WTC11 (cell line): ENCODE measurements around the gene ATXN10. TPM values are rescaled to one million over a fixed set of nuclear protein-coding genes. Genes with fewer than 3 reads are reported as not detected.

Experiments
- ATAC-seq: fragments of 200-7000 bp; cut with Tn5 transposase; 2 replicates; pipeline ENCODE4 v1.10.0; 2021; ENCODE audit warnings: mild to moderate bottlenecking, moderate library complexity
- CTCF ChIA-PET: fragments of 300-600 bp; sonication (Branson Sonifier 250); formaldehyde crosslinking; loops from one replicate; lab custom pipeline; 2021; ENCODE audit warnings: antibody characterized with exemption; lab: Charles Lee
- POLR2A ChIA-PET: fragments of 350-600 bp; sonication (Branson Sonifier 250); formaldehyde crosslinking; loops from one replicate; lab custom pipeline; 2021; ENCODE audit warnings: antibody characterized with exemption; lab: Charles Lee
- DNase-seq: peaks from one replicate; pipeline ENCODE4 v3.0.0; 2021; ENCODE audit warnings: low spot score
- H3K27ac Mint-ChIP-seq: 2 replicates; pipeline ENCODE4 v1.8.0; 2021; ENCODE audit warnings: mixed read lengths
- H3K27me3 Mint-ChIP-seq: 2 replicates; pipeline ENCODE4 v1.8.0; 2021; ENCODE audit warnings: low read depth, mild to moderate bottlenecking, moderate library complexity, mixed read lengths
- H3K36me3 Mint-ChIP-seq: 2 replicates; pipeline ENCODE4 v1.8.0; 2021; ENCODE audit warnings: mixed read lengths
- H3K4me1 Mint-ChIP-seq: 2 replicates; pipeline ENCODE4 v1.8.0; 2022; ENCODE audit warnings: mixed read lengths
- H3K4me3 Mint-ChIP-seq: 2 replicates; pipeline ENCODE4 v1.8.0; 2021; ENCODE audit warnings: mild to moderate bottlenecking, moderate library complexity, mixed read lengths
- H3K9me3 Mint-ChIP-seq: 2 replicates; pipeline ENCODE4 v1.8.0; 2021; ENCODE audit warnings: mixed read lengths
- E2F1 ChIP-seq: sonication (generic); formaldehyde crosslinking; IDR thresholded peaks from 2 replicates; pipeline ENCODE4 v1.8.0; 2022; ENCODE audit warnings: mild to moderate bottlenecking, missing genetic modification reagents
- FOXJ3 ChIP-seq: sonication (generic); formaldehyde crosslinking; IDR thresholded peaks from 2 replicates; pipeline ENCODE4 v1.9.0; 2021; ENCODE audit warnings: missing genetic modification reagents, mild to moderate bottlenecking, borderline replicate concordance
- FOXK1 ChIP-seq: sonication (generic); formaldehyde crosslinking; IDR thresholded peaks from 2 replicates; pipeline ENCODE4 v1.8.0; 2022; ENCODE audit warnings: mild to moderate bottlenecking, moderate library complexity, missing genetic modification reagents
- FOXP1 ChIP-seq: sonication (generic); formaldehyde crosslinking; IDR thresholded peaks from 2 replicates; pipeline ENCODE4 v1.8.0; 2022; ENCODE audit warnings: missing genetic modification reagents, mild to moderate bottlenecking, moderate library complexity, borderline replicate concordance
- HMGA2 ChIP-seq: fragments of 250-450 bp; sonication (Bioruptor Pico); IDR thresholded peaks from 2 replicates; pipeline ENCODE4 v1.4.0; 2021; ENCODE audit warnings: mild to moderate bottlenecking, moderate library complexity
- JUN ChIP-seq: sonication (generic); formaldehyde crosslinking; IDR thresholded peaks from 2 replicates; pipeline ENCODE4 v1.8.0; 2023; ENCODE audit warnings: mild to moderate bottlenecking, missing genetic modification reagents
- OVOL2 ChIP-seq: fragments of 250-450 bp; sonication (Bioruptor Pico); IDR thresholded peaks from 2 replicates; pipeline ENCODE4 v1.9.0; 2021; ENCODE audit warnings: mild to moderate bottlenecking, borderline replicate concordance
- SMAD3 ChIP-seq: sonication (generic); formaldehyde crosslinking; IDR thresholded peaks from 2 replicates; pipeline ENCODE4 v1.8.0; 2022; ENCODE audit warnings: missing genetic modification reagents, mild to moderate bottlenecking, borderline replicate concordance
- SOX15 ChIP-seq: fragments of 250-450 bp; sonication (Bioruptor Pico); IDR thresholded peaks from 2 replicates; pipeline ENCODE4 v1.9.0; 2021; ENCODE audit warnings: mild to moderate bottlenecking
- SP1 ChIP-seq: sonication (generic); formaldehyde crosslinking; conservative IDR thresholded peaks from 2 replicates; pipeline ENCODE4 v1.8.1; 2022; ENCODE audit warnings: missing genetic modification reagents
- ZNF317 ChIP-seq: sonication (generic); formaldehyde crosslinking; IDR thresholded peaks from 2 replicates; pipeline ENCODE4 v1.8.1; 2023; ENCODE audit warnings: low read depth, mild to moderate bottlenecking, moderate library complexity, missing genetic modification reagents, borderline replicate concordance
- ZNF671 ChIP-seq: fragments of 250-450 bp; sonication (Bioruptor Pico); IDR thresholded peaks from 2 replicates; pipeline ENCODE4 v1.8.0; 2021; ENCODE audit warnings: mild to moderate bottlenecking
- total RNA-seq: library from RNA; stranded (reverse); gene quantifications from 3 replicates; pipeline ENCODE4 v1.2.3, GENCODE V29; 2021
- TF ChIP-seq, protein P1 (sequence below): sonication (generic); formaldehyde crosslinking; IDR thresholded peaks from 2 replicates; pipeline ENCODE4 v1.8.0; 2022; ENCODE audit warnings: missing genetic modification reagents
- TF ChIP-seq, protein P2 (sequence below): sonication (generic); formaldehyde crosslinking; IDR thresholded peaks from 2 replicates; pipeline ENCODE4 v1.8.1; 2023; ENCODE audit warnings: mild to moderate bottlenecking, missing genetic modification reagents, moderate library complexity
- TF ChIP-seq, protein P3 (sequence below): sonication (generic); formaldehyde crosslinking; IDR thresholded peaks from 2 replicates; pipeline ENCODE4 v1.8.1; 2023; ENCODE audit warnings: mild to moderate bottlenecking, missing genetic modification reagents
- TF ChIP-seq, protein P4 (sequence below): sonication (generic); formaldehyde crosslinking; IDR thresholded peaks from 2 replicates; pipeline ENCODE4 v1.8.1; 2022; ENCODE audit warnings: low read depth, missing genetic modification reagents, borderline replicate concordance
- TF ChIP-seq, protein P5 (sequence below): sonication (generic); formaldehyde crosslinking; IDR thresholded peaks from 2 replicates; pipeline ENCODE4 v1.8.0; 2022; ENCODE audit warnings: mild to moderate bottlenecking, missing genetic modification reagents
- TF ChIP-seq, protein P6 (sequence below): sonication (generic); formaldehyde crosslinking; IDR thresholded peaks from 2 replicates; pipeline ENCODE4 v1.8.0; 2023; ENCODE audit warnings: mild to moderate bottlenecking, missing genetic modification reagents

Gene ATXN10
- total RNA-seq, 1 experiment from 2014 or later, result 185 TPM

- TF ChIP-seq, protein P1, sequence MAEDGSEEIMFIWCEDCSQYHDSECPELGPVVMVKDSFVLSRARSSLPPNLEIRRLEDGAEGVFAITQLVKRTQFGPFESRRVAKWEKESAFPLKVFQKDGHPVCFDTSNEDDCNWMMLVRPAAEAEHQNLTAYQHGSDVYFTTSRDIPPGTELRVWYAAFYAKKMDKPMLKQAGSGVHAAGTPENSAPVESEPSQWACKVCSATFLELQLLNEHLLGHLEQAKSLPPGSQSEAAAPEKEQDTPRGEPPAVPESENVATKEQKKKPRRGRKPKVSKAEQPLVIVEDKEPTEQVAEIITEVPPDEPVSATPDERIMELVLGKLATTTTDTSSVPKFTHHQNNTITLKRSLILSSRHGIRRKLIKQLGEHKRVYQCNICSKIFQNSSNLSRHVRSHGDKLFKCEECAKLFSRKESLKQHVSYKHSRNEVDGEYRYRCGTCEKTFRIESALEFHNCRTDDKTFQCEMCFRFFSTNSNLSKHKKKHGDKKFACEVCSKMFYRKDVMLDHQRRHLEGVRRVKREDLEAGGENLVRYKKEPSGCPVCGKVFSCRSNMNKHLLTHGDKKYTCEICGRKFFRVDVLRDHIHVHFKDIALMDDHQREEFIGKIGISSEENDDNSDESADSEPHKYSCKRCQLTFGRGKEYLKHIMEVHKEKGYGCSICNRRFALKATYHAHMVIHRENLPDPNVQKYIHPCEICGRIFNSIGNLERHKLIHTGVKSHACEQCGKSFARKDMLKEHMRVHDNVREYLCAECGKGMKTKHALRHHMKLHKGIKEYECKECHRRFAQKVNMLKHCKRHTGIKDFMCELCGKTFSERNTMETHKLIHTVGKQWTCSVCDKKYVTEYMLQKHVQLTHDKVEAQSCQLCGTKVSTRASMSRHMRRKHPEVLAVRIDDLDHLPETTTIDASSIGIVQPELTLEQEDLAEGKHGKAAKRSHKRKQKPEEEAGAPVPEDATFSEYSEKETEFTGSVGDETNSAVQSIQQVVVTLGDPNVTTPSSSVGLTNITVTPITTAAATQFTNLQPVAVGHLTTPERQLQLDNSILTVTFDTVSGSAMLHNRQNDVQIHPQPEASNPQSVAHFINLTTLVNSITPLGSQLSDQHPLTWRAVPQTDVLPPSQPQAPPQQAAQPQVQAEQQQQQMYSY, result no peak
- TF ChIP-seq SP1 (CRISPR knock-in tag), result no peak
- TF ChIP-seq, protein P2, sequence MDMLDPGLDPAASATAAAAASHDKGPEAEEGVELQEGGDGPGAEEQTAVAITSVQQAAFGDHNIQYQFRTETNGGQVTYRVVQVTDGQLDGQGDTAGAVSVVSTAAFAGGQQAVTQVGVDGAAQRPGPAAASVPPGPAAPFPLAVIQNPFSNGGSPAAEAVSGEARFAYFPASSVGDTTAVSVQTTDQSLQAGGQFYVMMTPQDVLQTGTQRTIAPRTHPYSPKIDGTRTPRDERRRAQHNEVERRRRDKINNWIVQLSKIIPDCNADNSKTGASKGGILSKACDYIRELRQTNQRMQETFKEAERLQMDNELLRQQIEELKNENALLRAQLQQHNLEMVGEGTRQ (CRISPR knock-in tag), result no peak
- TF ChIP-seq, protein P3, sequence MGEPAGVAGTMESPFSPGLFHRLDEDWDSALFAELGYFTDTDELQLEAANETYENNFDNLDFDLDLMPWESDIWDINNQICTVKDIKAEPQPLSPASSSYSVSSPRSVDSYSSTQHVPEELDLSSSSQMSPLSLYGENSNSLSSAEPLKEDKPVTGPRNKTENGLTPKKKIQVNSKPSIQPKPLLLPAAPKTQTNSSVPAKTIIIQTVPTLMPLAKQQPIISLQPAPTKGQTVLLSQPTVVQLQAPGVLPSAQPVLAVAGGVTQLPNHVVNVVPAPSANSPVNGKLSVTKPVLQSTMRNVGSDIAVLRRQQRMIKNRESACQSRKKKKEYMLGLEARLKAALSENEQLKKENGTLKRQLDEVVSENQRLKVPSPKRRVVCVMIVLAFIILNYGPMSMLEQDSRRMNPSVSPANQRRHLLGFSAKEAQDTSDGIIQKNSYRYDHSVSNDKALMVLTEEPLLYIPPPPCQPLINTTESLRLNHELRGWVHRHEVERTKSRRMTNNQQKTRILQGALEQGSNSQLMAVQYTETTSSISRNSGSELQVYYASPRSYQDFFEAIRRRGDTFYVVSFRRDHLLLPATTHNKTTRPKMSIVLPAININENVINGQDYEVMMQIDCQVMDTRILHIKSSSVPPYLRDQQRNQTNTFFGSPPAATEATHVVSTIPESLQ (CRISPR knock-in tag), result no peak
- TF ChIP-seq SMAD3 (CRISPR knock-in tag), result no peak
- TF ChIP-seq, protein P4, sequence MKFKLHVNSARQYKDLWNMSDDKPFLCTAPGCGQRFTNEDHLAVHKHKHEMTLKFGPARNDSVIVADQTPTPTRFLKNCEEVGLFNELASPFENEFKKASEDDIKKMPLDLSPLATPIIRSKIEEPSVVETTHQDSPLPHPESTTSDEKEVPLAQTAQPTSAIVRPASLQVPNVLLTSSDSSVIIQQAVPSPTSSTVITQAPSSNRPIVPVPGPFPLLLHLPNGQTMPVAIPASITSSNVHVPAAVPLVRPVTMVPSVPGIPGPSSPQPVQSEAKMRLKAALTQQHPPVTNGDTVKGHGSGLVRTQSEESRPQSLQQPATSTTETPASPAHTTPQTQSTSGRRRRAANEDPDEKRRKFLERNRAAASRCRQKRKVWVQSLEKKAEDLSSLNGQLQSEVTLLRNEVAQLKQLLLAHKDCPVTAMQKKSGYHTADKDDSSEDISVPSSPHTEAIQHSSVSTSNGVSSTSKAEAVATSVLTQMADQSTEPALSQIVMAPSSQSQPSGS, result no peak
- no peak for TF ChIP-seq OVOL2 (CRISPR knock-in tag)
- TF ChIP-seq, protein P5, sequence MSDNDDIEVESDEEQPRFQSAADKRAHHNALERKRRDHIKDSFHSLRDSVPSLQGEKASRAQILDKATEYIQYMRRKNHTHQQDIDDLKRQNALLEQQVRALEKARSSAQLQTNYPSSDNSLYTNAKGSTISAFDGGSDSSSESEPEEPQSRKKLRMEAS (CRISPR knock-in tag), result no peak
- TF ChIP-seq FOXP1 (CRISPR knock-in tag), result no peak
- no peak for TF ChIP-seq ZNF317
- no peak for TF ChIP-seq SOX15 (CRISPR knock-in tag)
Measured at GRCh38 chr22:45677063-45677462, 5.4 kb downstream of the ATXN10 start (continued).

- H3K36me3 Mint-ChIP-seq, result 0 out of 2 replicates have a peak, but pooled peaks cover 7% of the 10 kb centered on the region
- CTCF ChIA-PET, result no interaction called here
- POLR2A ChIA-PET, result no interaction called here
- ATAC-seq (no peak), DNase-seq (no peak)
- TF ChIP-seq FOXK1 (CRISPR knock-in tag) (no peak), FOXJ3 (no peak), JUN (CRISPR knock-in tag) (no peak), E2F1 (CRISPR knock-in tag) (no peak), ZNF671 (CRISPR knock-in tag) (no peak), HMGA2 (CRISPR knock-in tag) (no peak)
- TF ChIP-seq, protein P6, sequence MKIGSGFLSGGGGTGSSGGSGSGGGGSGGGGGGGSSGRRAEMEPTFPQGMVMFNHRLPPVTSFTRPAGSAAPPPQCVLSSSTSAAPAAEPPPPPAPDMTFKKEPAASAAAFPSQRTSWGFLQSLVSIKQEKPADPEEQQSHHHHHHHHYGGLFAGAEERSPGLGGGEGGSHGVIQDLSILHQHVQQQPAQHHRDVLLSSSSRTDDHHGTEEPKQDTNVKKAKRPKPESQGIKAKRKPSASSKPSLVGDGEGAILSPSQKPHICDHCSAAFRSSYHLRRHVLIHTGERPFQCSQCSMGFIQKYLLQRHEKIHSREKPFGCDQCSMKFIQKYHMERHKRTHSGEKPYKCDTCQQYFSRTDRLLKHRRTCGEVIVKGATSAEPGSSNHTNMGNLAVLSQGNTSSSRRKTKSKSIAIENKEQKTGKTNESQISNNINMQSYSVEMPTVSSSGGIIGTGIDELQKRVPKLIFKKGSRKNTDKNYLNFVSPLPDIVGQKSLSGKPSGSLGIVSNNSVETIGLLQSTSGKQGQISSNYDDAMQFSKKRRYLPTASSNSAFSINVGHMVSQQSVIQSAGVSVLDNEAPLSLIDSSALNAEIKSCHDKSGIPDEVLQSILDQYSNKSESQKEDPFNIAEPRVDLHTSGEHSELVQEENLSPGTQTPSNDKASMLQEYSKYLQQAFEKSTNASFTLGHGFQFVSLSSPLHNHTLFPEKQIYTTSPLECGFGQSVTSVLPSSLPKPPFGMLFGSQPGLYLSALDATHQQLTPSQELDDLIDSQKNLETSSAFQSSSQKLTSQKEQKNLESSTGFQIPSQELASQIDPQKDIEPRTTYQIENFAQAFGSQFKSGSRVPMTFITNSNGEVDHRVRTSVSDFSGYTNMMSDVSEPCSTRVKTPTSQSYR (CRISPR knock-in tag), result no peak
- no peaks in the 10 kb centered on the region for H3K9me3 Mint-ChIP-seq
- no peaks in the 10 kb centered on the region for H3K27me3 Mint-ChIP-seq
- peak overlapping the region; percentile 38; the same call in 1 of the 2 replicates for H3K27ac Mint-ChIP-seq
- peaks cover 8% of the 10 kb centered on the region for H3K4me1 Mint-ChIP-seq
- no peak overlapping the region for H3K4me3 Mint-ChIP-seq
Measured at GRCh38 chr22:45678961-45679912, 7.6 kb downstream of the ATXN10 start.
